Coronary artery (tissue), 2 donors: ENCODE measurements around the gene MYBBP1A.

Source experiments
- DNase-seq: peaks from one replicate; pipeline ENCODE4 v3.0.0-alpha.2; 2017; ENCODE audit warnings: low spot score
- H3K27ac ChIP-seq, 2 donors: fragments of 200-600 bp; sonication (generic); one replicate each; pipeline ENCODE4 v1.5.1; 2016 to 2019
- H3K4me3 ChIP-seq: fragments of 200-600 bp; sonication (generic); 2 replicates; pipeline ENCODE4 v1.5.1; 2016; ENCODE audit warnings: mild to moderate bottlenecking, moderate library complexity
- TF ChIP-seq, protein P1 (sequence below): fragments of 200-600 bp; sonication (generic); IDR thresholded peaks from one replicate; pipeline ENCODE4 v1.5.1; 2019; ENCODE audit warnings: antibody characterized with exemption

Gene MYBBP1A

DNA sequence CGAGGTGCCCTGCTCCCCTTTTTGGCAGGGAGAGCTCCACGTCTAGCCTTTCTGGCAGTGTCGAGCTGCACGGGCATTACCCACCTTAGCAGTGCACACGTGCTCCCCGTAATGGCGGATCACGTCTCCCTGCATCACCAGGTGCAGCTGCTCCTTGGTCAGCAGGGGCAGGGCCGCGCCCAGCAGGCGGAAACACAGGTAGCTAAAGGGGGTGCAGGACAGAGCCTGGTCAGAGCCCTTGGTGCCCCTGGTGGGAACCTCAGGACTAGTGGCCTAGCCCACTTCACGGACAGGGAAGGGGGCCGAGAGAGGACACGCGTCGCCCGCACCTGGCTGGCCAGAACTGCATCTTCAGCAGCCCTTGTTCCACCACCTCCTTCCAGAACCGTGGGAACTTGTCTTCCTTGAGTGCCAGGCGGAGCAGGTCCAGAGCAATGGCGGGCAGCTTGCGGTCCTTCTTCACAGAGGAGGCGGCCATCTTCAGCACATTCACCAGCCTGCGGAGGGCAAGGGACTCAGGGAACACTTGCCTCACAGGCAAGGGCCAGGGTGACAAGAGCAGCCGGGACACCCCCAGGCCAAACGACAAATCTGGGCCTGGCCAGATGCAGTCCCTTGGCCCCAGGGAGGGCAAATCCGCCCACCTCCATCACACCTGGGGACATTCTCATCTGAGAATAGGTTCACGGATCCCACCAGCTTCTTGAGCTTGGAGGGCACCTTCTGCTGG lies 3.2 kb downstream of the MYBBP1A start:
- TF ChIP-seq, protein P1, sequence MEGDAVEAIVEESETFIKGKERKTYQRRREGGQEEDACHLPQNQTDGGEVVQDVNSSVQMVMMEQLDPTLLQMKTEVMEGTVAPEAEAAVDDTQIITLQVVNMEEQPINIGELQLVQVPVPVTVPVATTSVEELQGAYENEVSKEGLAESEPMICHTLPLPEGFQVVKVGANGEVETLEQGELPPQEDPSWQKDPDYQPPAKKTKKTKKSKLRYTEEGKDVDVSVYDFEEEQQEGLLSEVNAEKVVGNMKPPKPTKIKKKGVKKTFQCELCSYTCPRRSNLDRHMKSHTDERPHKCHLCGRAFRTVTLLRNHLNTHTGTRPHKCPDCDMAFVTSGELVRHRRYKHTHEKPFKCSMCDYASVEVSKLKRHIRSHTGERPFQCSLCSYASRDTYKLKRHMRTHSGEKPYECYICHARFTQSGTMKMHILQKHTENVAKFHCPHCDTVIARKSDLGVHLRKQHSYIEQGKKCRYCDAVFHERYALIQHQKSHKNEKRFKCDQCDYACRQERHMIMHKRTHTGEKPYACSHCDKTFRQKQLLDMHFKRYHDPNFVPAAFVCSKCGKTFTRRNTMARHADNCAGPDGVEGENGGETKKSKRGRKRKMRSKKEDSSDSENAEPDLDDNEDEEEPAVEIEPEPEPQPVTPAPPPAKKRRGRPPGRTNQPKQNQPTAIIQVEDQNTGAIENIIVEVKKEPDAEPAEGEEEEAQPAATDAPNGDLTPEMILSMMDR = no peak
- DNase-seq = no peak
- no peak overlapping the region for H3K27ac ChIP-seq
- H3K4me3 ChIP-seq = no peak overlapping the region

DNA sequence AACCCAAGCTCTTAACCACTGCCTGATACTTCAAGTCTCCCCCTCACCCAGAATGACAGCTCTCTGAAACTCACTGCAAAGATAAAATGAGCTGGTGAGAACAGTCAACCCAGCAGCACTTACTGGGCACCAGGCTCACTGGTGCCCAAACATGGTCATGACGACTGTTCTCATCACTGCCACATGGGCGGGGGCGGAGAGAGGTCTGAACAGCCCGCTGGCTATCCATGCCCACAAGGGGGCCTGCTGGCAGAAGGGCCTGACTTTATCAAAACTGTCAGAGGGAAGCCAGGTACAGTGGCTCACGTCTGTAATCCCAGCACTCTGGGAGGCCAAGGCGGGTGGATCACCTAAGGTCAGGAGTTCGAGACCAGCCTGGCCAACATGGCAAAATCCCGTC lies 4.0 kb downstream of the MYBBP1A start:
- Histone ChIP-seq H3K27ac (no peak overlapping the region), H3K4me3 (no peak overlapping the region)
- DNase-seq = no peak
- TF ChIP-seq, protein P1 = no peak

DNA sequence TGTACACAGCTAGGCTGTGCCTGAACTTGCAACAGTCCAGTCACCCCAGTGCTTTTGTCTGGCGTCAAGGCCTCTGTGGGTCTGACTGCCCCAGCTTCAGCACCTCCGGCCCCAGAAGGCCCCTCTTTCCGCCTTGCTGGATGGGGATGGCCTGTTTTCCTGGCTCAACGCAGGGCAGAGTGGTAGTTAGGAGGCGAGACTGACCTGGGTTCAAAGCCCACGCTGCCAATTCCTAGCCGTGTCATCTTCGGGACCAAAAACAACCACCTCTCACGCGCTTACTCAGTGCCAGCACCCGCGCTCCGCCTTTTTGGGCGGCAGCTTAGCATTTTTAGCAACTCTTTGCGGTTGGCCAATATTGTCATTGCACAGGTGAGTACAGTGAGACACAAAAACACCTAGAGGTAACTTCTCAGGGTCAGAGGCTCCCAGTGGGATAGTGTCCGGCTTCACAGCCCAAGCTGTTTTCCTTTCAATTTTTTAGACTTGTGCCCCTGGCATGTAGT lies 4.6 kb downstream of the MYBBP1A start:
- no peak overlapping the region for H3K27ac ChIP-seq
- DNase-seq = no peak

DNA sequence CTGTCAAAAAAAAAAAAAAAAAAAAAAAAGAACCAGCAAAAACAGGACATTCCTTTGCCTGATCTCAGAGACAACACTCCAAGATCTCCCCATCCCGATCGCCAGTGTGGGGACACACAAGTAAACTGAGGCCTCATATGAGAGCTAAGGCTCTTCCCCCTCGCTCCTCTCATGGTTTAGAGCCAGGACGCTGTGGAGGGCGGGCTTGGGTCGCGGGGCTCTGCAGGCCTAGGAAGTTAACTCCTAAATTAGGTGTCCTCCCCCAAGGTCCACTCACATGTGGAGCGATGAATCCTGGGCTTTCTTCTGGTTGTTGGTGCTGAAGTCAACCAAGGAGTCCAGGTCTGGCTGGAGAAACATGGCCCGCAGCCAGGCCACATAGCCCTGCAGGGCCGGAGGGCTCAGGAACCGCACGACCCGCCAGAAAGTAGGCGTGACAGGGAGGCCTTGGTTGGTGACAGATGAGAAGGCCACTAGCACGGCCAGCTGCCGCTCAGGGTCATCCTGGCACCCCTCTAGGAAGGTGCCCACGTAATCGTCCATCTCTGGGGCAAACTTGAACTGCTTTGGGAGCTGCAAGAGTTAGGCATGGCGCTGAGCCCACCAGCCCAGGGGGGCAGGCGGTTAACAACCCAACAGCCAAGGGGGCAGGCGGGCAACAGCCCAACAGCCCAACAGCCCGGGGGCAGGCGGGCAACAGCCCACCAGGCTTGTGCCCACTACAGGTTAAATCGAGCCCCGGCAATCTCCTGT lies 5.2 kb downstream of the MYBBP1A start:
- TF ChIP-seq, protein P1 = no peak
- DNase-seq = no peak
- H3K4me3 ChIP-seq = no peak overlapping the region
- H3K27ac ChIP-seq = no peak overlapping the region

More for the DNA sequence above, 4.6 kb downstream of the MYBBP1A start:
- no peak overlapping the region for H3K4me3 ChIP-seq
- TF ChIP-seq, protein P1 = no peak

DNA sequence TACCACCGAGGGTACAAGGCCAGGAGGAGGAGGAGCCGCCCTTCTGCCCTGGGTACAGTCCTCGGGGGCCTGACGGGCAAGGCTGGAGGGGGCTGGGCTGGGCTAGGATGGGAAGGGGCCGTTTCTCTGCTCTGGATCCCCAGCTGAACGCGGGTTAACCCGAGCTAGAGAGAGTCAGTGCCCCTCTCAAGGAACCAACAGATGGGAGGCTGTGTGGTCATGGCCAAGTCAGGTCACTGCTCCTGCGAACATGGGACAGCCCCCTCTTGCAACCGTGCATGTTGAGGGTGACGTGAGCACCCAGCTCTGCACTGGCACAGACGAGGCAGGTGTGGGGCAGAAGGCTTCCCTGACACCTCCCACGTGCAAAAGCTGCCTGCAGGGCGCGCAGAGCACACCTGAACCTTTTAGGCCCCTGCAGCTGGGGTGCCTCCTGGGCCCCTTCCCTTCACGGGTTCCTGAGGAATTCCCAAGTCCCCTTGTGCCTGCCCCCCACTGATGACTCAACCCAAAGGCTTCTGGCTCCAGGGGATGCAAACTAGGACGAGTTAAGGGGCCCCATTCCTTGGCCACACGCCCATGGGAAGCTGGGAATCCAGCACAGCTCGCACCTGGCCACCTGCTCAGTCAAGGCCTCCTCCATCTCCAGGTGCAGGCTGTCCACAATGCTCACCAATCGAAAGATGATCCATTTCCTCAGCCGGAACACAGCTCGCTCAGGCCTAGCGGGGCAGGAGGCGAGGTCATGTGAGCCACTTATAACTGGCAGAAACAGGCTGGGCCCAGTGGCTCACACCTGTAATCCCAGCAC lies 6.3 kb downstream of the MYBBP1A start:
- TF ChIP-seq, protein P1 = no peak
- no peak for DNase-seq
- H3K27ac ChIP-seq = no peak overlapping the region
- H3K4me3 ChIP-seq = no peak overlapping the region

DNA sequence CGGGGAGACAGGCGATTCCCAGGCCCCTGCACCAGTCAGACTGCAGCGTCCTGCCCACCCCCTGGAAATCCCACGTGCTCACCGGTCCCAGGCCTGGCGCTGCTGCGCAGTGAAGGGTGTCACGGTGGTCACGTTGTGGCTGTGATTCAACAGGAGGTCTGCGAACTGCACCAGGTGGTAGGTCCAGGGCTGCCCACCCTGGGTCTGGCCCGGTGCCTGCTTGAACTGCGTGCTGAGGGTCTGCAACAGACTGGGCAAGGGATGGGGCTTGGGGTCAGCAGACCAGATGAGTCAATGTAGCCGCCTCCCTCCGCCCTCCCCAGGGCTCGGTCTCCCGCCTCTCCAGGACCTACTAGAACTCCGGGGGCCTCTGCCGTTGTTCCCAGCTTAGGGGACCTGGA lies 7.1 kb downstream of the MYBBP1A start:
- TF ChIP-seq, protein P1 = no peak
- Histone ChIP-seq H3K4me3 (no peak overlapping the region), H3K27ac (no peak overlapping the region)
- no peak for DNase-seq
